Ishikawa (cell line): ENCODE results near the gene PDE6A.

Experiments used
- EP300 ChIP-seq: IDR thresholded peaks from 2 replicates; pipeline ENCODE4 v1.6.1; 2012; ENCODE audit warnings: borderline replicate concordance
- MAX ChIP-seq: IDR thresholded peaks from 2 replicates; pipeline ENCODE4 v1.6.1; 2012

- TF ChIP-seq EP300, result no peak
- TF ChIP-seq MAX, result no peak
Observed at GRCh38 chr5:149904977-149905376, 39.6 kb downstream of the PDE6A start.
